Stimulated activated CD4-positive, alpha-beta T cell treated with anti-CD3 and anti-CD28 coated beads, Interleukin-15, amount 100 ng/mL, for 1 hour (primary cell): Measurements from ENCODE around the gene FAF1.
"Not testable (repeated sequence)": the region's sequence is repeated elsewhere in the genome, so short reads cannot be mapped to it uniquely, and the experiment has no call there.

ENCODE experiments used
- DNase-seq, 2 donors: peaks; one replicate each; pipeline ENCODE4 v3.0.0-alpha.2; 2020; ENCODE audit warnings: low read depth in 1 of 2, low spot score in 1 of 2

Gene FAF1

GRCh38 chr1:50913954-50914353, 46.1 kb downstream of the FAF1 start:
- DNase-seq, result no peak

DNA sequence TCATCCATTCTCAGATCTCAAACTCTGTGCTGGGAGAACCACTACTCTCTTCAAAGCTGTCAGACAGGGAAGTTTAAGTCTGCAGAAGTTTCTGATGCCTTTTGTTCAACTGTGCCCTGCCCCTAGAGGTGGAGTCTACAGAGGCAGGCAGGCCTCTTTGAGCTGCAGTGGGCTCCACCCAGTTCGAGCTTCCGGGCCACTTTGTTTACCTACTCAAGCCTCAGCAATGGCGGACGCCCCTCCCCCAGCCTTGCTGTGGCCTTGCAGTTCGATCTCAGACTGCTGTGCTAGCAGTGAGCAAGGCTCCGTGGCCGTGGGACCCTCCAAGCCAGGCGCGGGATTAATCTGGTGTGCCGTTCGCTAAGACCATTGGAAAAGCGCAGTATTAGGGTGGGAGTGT, 49.7 kb downstream of the FAF1 start:
- not testable (repeated sequence) for DNase-seq

- not testable (repeated sequence) for DNase-seq
These were observed 52.5 kb downstream of the FAF1 start for GRCh38 chr1:50907610-50908009.

- DNase-seq, result not testable (repeated sequence)
These were observed 54.0 kb downstream of the FAF1 start for GRCh38 chr1:50906050-50906449.

DNA sequence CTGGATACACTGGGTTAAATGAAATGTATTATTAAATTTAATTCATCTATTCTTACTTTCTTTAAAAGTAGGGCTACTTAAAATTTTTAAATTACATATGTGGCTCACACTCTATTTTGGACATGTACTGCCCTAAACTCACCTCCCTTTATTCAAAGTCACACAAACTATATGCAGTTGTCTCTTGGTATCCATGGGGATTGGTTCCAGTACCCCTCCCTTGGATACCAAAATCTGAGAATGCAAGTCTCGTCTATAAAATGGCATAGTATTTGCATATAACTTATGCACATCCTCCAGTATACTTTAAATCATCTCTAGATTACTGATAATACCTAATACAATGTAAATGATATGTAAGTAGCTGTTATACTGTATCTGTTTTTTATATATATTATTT, 57.6 kb downstream of the FAF1 start:
- DNase-seq, result no peak

GRCh38 chr1:50901872-50902271, 58.2 kb downstream of the FAF1 start:
- DNase-seq, result no peak

DNA sequence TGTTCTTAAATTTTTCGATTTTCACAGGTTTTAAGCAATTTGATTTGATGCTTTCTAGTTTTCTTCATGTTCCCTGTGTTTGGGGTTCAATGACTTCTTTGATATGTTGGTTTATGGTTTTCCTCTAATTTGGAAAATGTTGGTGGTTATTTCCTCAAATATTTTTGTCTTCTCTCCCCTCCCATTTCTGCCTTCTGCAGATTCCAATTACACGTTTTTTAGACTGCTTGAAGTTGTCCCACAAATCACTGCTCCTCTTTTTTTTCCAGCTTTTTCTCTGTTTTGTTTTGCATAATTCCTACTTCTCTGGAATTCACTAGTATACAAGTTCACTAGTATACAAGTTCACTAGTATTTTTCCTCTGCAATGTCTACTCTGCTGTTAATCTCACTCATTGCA, 61.3 kb downstream of the FAF1 start:
- DNase-seq, result no peak

- DNase-seq, result no peak
These were observed 65.7 kb downstream of the FAF1 start for GRCh38 chr1:50894340-50894739.

- DNase-seq, result no peak
These were observed 66.6 kb downstream of the FAF1 start for GRCh38 chr1:50893466-50893865.

- DNase-seq, result not testable (repeated sequence)
These were observed 72.5 kb downstream of the FAF1 start for GRCh38 chr1:50887555-50887954.

DNA sequence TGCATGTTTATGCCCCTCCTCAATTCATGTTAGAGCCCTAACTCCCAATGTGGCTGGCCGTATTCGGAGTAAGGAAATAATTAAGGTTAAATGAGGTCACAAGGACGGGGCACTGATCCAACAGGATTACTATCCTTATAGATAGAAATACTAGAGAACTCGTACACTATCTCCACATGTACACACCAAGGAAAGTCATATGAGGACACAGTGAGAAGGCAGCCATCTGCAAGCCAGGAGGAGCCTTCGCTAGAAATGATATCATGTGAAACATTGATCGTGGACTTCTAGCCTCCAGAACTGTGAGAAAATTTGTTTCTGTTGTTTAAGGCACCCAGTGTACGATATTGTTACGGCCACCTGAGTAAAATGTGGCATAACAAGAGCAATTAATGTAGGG, 79.7 kb downstream of the FAF1 start:
- DNase-seq, result no peak

DNA sequence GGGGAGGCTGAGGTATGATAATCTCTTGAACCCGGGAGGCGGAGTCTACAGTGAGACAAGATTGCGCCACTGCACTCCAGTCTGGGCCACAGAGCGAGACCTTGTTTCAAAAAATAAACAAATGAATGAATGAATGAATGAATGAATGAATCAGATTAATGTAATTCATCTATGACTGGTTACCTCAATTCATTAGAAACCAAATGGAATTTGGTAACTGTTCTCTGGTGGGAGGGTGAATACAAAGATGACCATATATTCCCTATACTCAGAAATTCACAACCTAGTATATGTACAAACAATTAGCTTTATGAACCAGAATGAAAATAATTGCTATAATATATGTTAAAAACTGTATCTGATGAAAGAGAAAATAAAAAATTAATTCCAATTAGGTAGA, 80.9 kb downstream of the FAF1 start:
- DNase-seq, result no peak

DNA sequence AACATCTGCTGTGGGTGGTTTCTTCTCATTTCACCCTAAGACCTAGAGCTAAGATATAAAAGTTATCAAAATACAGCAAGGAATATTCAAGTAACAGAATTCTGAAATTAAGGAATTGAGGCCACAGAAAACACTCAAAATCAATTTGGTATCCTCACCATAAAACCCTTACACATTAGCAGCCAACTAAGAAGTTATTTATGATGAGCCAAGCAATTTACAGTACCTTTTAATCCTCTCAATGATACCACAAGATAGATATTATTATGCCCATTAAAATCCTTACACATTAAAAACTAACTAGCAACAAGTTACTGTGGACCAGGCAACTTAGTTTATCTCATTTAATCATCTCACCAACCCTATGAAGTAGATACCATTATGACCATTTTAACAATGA, 81.6 kb downstream of the FAF1 start:
- DNase-seq, result no peak

- no peak for DNase-seq
These were observed 82.4 kb downstream of the FAF1 start for GRCh38 chr1:50877641-50878040.

- peak; percentile 7 to 38 for DNase-seq
These were observed 86.4 kb downstream of the FAF1 start for GRCh38 chr1:50873458-50874187.

DNA sequence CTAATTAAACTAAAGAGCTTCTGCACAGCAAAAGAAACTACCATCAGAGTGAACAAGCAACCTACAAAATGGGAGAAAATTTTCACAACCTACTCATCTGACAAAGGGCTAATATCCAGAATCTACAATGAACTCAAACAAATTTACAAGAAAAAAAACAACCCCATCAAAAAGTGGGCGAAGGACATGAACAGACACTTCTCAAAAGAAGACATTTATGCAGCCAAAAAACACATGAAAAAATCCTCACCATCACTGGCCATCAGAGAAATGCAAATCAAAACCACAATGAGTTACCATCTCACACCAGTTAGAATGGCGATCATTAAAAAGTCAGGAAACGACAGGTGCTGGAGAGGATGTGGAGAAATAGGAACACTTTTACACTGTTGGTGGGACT, 95.2 kb downstream of the FAF1 start:
- not testable (repeated sequence) for DNase-seq

DNA sequence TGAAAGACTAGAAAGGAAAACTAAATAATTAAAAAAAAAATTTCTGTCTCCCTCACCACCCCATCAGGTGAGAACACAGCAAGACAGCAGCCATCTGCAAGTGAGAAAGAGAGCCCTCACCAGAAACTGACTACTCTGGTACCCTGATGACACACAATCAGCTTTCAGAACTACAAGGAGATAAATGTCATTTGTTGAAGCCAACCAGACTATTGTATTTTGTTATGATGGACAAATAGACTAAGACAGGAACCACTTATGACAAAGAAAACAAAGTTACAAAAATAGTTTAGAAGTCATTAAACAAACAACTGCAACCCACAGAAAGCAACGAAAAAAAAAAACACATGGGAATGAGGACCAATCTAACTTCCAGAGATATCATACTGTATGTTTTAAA, 98.3 kb downstream of the FAF1 start:
- no peak for DNase-seq

- no peak for DNase-seq
These were observed 99.4 kb downstream of the FAF1 start for GRCh38 chr1:50860702-50861101.

GRCh38 chr1:50860256-50860655, 99.8 kb downstream of the FAF1 start:
- DNase-seq, result no peak

DNA sequence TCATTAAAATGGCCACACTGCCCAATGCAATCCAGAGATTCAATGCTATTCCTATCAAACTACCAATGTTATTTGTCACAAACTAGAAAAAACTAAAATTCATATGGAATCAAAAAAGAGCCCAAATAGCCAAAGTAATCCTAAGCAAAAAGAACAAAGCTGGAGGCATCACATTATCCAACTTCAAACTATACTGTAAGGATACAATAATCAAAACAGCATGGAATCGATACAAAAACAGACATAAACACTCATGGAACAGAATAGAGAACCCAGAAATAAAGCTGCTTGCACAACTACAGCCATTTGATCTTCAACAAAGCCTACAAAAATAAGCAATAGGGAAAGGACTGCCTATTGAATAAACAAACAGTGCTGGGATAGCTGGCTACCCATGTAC, 100.4 kb downstream of the FAF1 start:
- no peak for DNase-seq

DNA sequence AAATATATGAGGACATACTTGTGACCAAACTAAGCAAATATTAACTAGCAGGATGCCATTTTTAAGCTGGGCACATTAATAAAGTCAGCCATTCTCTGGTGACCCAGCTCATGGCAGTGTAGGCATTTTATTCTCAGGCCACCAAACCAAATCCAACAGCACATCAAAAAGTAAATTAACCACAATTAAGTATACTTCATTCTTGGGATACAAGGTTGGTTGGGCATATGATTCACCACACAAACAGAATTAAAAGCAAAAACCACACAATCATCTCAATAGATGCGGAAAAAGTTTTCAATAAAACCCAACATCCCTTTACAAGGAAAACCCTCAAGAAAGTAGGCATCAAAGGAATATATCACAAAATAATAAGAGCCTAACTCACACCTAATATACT, 101.3 kb downstream of the FAF1 start:
- no peak for DNase-seq

- no peak for DNase-seq
These were observed 102.4 kb downstream of the FAF1 start for GRCh38 chr1:50857702-50858101.

- DNase-seq, result no peak
These were observed 106.7 kb downstream of the FAF1 start for GRCh38 chr1:50853325-50853724.
